BJ (cell line): ENCODE results near the gene GPR152. TPM values are rescaled to one million over a fixed set of nuclear protein-coding genes. Genes with fewer than 3 reads are reported as not detected.

ENCODE experiments used
- CTCF ChIA-PET: fragments of 350-600 bp; formaldehyde crosslinking; extraction: SDS; loops from one replicate; lab custom pipeline; 2021; ENCODE audit warnings: antibody characterized with exemption, inconsistent platforms; lab: Yijun Ruan, JAX
- POLR2A ChIA-PET: fragments of 300-600 bp; sonication (Branson Sonifier 250); formaldehyde crosslinking; extraction: SDS; loops from one replicate; lab custom pipeline; 2021; ENCODE audit warnings: antibody characterized with exemption; lab: Charles Lee
- DNase-seq: peaks from one replicate; pipeline ENCODE4 v3.0.0-alpha.2; 2011; ENCODE audit warnings: low read depth
- H3K27me3 ChIP-seq: 2 replicates; pipeline ENCODE4 v1.6.0; 2011; ENCODE audit warnings: low read length; ENCODE audit not compliant: control insufficient read depth, insufficient read depth
- H3K36me3 ChIP-seq: 2 replicates; pipeline ENCODE4 v1.5.1; 2011; ENCODE audit warnings: low read length; ENCODE audit not compliant: control insufficient read depth, insufficient read depth
- H3K4me3 ChIP-seq: 2 replicates; pipeline ENCODE4 v1.5.1; 2011; ENCODE audit warnings: low read depth, mild to moderate bottlenecking, control low read depth, low read length
- CTCF ChIP-seq: IDR thresholded peaks from 2 replicates; pipeline ENCODE4 v1.5.1; 2011; ENCODE audit warnings: low read depth, mild to moderate bottlenecking, control low read depth, inconsistent platforms, low read length, moderate library complexity; ENCODE audit not compliant: insufficient read depth
- polyA plus RNA-seq: library from polyadenylated mRNA; depleted of rRNA; stranded (reverse); fragments of >200 nt; gene quantifications from 2 replicates; pipeline ENCODE4 v1.2.3, GENCODE V29; 2011

Gene GPR152
- polyA plus RNA-seq, 1 experiment = not detected

GRCh38 chr11:67418476-67419281 is 33.9 kb downstream of the GPR152 start:
- no peak overlapping the region for H3K4me3 ChIP-seq
- no peak for DNase-seq

DNA sequence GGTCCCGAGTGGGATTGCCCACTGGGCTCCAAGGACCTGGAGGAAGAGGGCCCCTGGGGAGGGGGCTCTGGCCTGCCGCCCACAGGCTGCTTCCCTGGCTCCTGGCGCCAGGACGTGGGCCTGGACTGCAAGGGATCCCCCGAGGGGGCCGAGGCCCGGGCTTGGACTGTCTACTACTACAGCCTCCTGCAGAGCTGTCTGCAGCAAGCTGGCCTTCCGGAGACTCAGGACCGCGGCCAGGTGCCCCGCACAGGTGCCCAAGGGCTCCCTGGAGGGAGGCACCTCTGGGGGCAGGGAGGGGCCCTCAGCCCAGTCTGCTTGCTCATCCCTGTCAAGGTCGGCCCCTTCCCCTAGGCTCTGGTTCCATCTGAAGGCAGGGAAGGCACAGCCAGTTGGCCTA is 35.1 kb downstream of the GPR152 start:
- Histone ChIP-seq H3K4me3 (no peak overlapping the region), H3K36me3 (no peaks in the 10 kb centered on the region), H3K27me3 (peaks cover 3% of the 10 kb centered on the region)
- no peak for TF ChIP-seq CTCF
- POLR2A ChIA-PET = no interaction called here
- CTCF ChIA-PET = interaction anchor here (1.1 kb wide), 1 partner anchor 197 kb away, joined by 3 read pairs; no protein-coding TSS in a partner anchor
- no peak for DNase-seq

More at GRCh38 chr11:67418476-67419281, 33.9 kb downstream of the GPR152 start:
- POLR2A ChIA-PET = no interaction called here
- Histone ChIP-seq H3K27me3 (peaks cover 3% of the 10 kb centered on the region), H3K36me3 (no peaks in the 10 kb centered on the region)
- CTCF ChIA-PET = interaction anchor here (1.1 to 3.1 kb wide), 3 partner anchors 17 to 195 kb away, joined by 3 to 9 read pairs (median 5); partner anchors contain the start of gene PPP1CA
- no peak for TF ChIP-seq CTCF

GRCh38 chr11:67416416-67417335 is 35.9 kb downstream of the GPR152 start:
- H3K4me3 ChIP-seq = no peak overlapping the region
- CTCF ChIA-PET = no interaction called here
- no peaks in the 10 kb centered on the region for H3K36me3 ChIP-seq
- peaks cover 6% of the 10 kb centered on the region for H3K27me3 ChIP-seq
- DNase-seq = no peak
- POLR2A ChIA-PET = no interaction called here
- TF ChIP-seq CTCF = no peak

- ChIA-PET CTCF (no interaction called here), POLR2A (no interaction called here)
- TF ChIP-seq CTCF = no peak
- Histone ChIP-seq H3K4me3 (no peak within 1 kb of the TSS), H3K36me3 (no peaks in the 10 kb centered on the region), H3K27me3 (peaks cover 9% of the 10 kb centered on the region)
- no peak for DNase-seq
Observed at GRCh38 chr11:67415501-67416304, 36.8 kb downstream of the GPR152 start, which contains the start of gene CARNS1. Gene CARNS1, plus strand, starts transcription at chr11:67415678. Its CDS starts 522 bp downstream, at chr11:67416200.
